Measurements from ENCODE around the gene F2RL1.

- TF ChIP-seq POLR2A (IDR thresholded peaks at IDR 0.05; ENCODE audit: low read length) (no peak), GATA1 (IDR thresholded peaks at IDR 0.05; ENCODE audit: low read depth, low read length) (no peak)
These were observed 10.6 kb upstream of the F2RL1 start for GRCh38 chr5:76808141-76808691.
